Activated CD8-positive, alpha-beta memory T cell treated with anti-CD3 and anti-CD28 coated beads for 4 hours (primary cell): ENCODE measurements around the gene AGT.

Source experiments
- DNase-seq, 2 donors: peaks; one replicate each; pipeline ENCODE4 v3.0.0-alpha.2; 2020; ENCODE audit warnings: low read depth in 2 of 2

The AGT gene

GRCh38 chr1:230713915-230714764 is at the start of gene AGT:
Gene AGT, minus strand, starts transcription at chr1:230714122. Its CDS starts 3,299 bp downstream, at chr1:230710823.
- DNase-seq = no peak

- DNase-seq = no peak
Observed at GRCh38 chr1:230761443-230762167, 47.7 kb upstream of the AGT start.

GRCh38 chr1:230760360-230760827 is 46.5 kb upstream of the AGT start:
- no peak for DNase-seq

DNA sequence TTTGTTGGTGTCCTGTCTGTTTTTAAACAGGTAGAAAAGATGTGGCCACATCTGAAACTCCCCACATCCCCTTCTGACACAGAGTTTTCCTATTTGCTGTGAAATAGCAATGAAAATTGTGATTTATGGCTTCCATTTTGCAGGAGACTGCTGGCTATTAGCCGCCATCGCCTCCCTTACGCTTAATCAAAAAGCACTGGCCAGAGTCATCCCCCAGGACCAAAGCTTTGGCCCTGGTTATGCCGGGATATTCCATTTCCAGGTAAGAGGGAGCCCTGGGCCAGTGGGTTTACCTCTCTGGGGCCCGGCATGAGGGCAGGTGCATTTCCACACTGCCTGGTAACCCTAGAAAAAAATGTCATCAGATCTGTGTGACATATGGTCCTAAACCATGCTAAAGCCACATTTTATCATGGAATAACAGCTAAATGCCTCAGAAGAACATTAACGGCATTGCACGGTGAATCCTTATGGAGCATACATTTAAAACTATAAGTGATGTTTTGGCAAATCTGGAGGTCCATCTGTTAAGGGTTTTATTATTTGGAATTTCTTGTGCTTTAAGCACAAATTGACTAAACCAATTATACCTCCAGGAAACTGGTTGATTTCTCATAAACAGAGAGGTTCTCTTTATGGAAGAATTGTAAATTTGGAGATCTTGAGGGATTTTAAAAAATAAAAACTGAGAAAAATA is 45.6 kb upstream of the AGT start:
- DNase-seq = no peak

DNA sequence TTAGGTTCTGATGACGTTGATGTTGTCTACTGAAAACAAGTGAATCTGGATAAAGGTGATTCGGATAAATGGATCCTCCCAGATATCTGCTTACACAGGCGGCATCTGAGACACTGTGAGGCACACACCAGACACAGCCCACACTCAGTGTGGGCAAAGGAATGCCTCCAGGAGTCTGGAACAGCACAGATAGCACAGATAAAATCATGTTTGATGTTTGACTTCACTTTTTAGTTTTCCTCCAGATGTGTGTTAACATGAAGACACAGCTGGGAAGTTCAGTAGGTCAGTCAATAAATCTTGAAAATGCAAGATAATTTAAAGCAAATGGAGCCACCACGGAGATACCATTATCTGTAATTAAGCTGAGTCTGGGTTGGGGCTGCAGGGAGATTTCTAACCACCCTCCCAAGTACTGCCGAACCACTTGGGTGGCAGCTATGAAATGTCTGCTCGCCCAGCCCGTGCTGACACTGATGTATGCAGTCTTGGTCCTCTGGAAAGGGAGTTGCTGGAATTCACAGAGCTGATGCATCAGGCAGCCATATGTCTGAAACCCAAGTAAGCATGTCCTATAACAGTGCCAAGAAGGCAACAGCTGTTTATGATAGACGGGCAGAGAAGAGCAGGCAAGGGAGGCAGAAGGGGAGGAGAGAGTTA is 44.9 kb upstream of the AGT start:
- no peak for DNase-seq

DNA sequence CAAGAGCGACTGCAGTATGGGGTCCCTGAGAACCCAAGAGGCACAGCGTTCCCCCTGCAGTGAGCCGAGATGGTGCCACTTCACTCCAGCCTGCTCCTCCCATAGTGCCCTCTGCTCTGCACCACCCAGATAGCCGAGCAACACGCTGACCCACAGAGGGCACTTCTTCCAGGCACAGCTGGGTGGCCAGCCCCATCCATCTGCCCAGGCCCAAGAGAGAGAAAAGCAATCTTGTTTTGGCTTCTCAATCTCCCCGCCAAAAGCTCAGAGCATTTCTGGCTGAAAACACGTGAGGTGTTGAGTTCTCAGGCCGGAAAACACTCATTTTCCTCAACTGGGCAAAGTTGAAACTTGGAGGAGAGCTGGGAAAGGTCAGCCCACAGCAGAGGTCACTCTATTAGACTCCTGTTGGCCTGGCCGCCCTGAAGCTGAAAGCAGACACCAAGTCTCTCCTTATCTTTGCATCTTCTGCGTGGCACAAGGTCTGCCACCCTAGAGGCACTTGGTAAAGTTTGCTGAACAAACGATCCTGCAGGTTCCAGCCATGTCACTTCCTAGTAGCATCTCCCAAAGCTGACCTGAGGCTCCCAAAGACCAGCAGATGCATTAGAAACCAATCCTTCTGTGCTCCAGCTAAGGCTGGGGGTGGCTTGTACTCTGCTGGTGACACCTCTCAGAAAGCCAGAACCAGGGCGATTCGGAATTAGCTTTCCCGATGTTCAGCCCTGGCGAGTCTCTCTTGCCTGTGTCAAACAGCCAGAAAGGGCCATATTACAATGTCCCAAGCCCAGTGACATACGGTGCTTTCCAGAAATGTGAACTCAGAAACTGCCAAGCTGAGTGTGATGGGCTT is 44.2 kb upstream of the AGT start:
- DNase-seq = no peak

- no peak for DNase-seq
Observed at GRCh38 chr1:230754796-230755195, 40.9 kb upstream of the AGT start.

DNA sequence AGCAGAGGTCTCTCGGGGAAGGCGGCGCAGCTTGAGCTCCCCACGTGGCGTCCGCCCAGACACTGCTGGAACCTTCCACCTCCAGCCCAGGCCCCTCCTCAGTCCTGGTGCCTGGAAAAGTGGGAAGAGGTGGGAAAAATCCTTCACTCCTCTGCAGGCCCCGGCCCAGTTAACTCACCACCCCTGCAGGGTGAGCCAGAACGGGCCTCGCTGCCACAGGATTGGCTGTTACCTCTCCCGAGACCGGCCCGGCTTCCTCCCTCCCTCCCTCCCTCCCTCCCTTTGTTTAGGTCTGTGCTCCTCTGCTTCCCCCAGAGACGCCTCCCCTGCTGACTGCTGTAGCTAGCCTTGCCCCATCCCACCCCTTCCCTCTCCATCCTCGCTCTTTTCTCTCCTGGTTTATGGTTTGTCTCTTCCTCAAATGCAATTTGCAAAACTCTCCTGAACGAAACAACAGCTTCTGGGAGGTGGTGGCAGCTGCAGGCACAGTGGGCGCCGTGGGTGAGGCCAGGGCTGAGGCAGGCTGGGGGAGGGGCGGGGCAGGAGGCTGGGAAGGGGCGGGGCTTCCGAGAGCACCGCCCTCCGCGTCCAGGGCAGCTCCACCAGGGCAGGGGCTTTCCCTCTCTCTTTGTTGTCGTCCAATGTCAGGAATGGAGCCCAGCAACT is 39.8 kb upstream of the AGT start:
- no peak for DNase-seq

DNA sequence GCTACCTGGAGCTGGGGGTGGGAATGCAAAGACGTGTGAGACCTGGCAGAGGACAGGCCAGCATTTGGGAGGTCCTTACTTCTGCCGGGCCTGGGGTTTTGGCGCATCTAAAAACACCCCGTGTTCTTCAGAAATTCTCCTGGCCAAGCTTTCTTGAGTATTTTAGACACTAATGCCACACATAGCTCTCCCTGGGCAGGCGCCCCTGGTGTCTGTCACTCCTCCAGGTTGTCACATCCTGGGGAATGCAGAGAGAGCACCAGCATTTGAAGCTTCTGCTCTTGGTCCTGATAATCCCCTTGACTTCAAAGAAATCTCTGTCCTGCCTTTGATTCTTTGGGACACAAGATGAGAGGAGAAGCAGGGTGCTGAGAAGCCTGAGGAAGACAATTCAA is 39.3 kb upstream of the AGT start:
- DNase-seq = no peak

DNA sequence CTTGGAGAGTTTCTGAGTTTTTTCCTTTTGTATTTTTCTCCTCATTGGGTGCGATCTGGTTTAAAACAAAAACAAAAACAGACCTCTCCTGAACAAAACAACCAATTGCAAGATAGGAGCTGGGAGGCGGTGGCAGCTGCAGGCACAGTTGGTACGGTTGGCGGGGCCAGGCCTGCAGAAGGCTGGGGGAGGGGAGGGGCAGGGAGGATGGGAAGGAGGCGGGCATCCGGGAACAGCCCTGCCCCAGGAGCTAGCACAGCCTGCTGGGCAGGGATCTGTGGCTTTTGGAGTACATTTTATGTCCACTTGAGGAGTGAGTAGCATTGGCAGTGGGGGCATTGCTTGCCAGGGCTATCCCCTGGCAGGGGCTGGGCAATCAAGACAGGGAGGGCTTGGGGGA is 38.5 kb upstream of the AGT start:
- DNase-seq = no peak

DNA sequence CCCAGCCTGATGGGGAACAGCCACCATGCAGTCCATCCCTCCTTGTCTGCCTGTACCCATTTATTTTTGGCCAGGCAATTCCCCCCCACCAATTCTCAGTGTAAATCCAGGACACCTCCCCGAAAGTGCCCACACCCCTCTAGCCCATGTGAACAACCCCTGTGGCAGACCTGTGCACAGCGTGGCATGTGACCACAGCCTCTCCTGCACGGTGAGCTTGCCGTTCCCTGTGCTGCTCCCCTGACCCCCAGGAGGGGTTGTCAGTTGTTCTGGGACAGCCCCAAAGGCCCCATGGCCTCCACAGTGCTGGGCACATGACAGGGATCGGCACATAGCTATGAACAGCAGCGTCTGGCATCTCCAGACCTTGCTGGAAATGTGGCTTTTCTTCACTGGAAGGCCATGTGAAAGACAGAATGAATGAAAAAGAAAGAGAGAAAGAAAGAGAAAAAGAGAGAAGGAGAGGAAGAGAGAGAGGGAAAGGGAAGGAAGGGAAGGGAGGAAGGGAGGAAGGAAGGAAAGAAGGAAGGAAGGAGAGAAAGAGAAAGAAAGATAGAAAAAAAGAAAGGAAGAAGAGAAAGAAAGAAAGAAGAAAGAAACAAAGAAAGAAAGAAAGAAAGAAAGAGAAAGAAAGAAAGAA is 37.2 kb upstream of the AGT start:
- DNase-seq = no peak

- no peak for DNase-seq
Observed at GRCh38 chr1:230750576-230750975, 36.7 kb upstream of the AGT start.

GRCh38 chr1:230749635-230750034 is 35.7 kb upstream of the AGT start:
- no peak for DNase-seq

- no peak for DNase-seq
Observed at GRCh38 chr1:230749150-230749549, 35.2 kb upstream of the AGT start.

DNA sequence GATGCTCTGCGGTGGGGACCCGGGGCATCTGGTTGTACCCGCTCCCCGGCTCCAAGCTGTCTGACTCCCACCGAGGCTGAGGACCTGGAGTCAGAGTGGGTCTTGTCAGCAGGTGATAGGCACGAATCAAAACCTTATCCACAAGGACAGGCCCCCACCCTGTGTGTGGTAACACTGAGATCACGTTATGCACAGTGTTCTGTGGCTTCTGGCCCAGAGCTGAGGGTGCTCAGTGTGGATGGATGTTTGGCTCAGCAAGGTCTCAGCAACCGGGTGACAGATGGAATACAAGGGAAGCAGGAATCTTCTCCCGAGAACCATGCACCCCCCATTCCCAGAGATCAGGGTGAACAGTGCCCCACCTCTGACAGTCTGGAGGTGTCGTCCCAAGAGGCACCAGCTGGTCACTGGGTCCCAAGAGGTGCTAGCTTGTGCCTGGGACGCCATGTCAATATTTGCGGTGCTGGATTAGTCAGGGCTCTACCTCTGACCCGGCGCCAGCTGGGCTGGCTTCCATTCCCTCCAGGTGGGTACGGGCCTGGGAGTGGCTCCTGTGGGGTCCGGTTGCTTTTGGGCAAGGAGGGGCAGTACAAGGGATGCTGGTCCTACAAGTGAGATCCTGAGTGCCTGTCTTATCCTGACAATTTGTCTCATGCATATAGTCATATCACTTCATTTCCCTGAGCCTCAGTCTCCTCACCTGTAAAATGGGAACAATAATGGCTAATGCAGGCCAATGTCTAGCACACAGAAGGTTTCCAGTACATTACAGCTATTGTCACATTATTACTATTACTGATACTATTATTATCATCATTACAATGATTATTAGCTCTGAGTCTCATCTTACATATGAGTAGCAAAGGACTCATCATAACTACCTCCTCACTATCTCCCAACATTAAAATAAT is 34.2 kb upstream of the AGT start:
- no peak for DNase-seq

- DNase-seq = no peak
Observed at GRCh38 chr1:230747127-230747730, 33.3 kb upstream of the AGT start, which contains the start of gene CAPN9. Gene CAPN9, plus strand, starts transcription at chr1:230747388. Its CDS starts 109 bp downstream, at chr1:230747497.

GRCh38 chr1:230746617-230747016 is 32.7 kb upstream of the AGT start:
- no peak for DNase-seq

DNA sequence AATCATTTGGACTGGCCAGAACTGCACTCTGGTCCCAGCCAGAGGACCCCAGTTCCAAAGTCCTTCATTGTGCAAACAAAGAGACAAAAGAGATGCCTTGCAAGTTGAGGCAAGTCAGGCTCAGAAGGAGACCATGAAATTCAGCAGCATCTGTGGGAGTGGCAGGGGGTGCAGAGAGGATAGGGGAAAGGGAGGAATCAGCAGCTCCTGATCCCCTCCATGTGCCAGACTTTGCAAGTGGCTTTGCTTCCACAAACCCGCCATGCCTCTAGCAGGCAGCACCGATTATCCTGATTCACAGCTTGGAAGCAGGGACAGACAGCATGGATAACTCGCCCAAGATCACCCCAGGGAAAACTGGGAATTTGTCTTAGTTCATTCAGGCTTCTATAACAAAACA is 31.1 kb upstream of the AGT start:
- DNase-seq = no peak
